Effector memory CD4-positive, alpha-beta T cell (primary cell): ENCODE data around the gene FYCO1.
A peak's percentile ranks its signal among the peaks of the same experiment; 100 is the strongest.

Experiments
- DNase-seq, 3 donors: peaks; one replicate each; pipeline ENCODE4 v3.0.0-alpha.2; 2020
- H3K27ac ChIP-seq: 2 replicates; pipeline ENCODE4 v1.7.0; 2013; ENCODE audit warnings: mild to moderate bottlenecking, low read length, moderate library complexity; ENCODE audit not compliant: insufficient read depth, poor library complexity, severe bottlenecking
- H3K27me3 ChIP-seq: replicated peaks from 2 replicates; pipeline ENCODE4 v1.7.0; 2013; ENCODE audit warnings: mild to moderate bottlenecking, low read length; ENCODE audit not compliant: insufficient read depth, control insufficient read depth, poor library complexity, severe bottlenecking
- H3K36me3 ChIP-seq: 2 replicates; pipeline ENCODE4 v1.7.0; 2013; ENCODE audit warnings: mild to moderate bottlenecking, low read length, moderate library complexity; ENCODE audit not compliant: control insufficient read depth, insufficient read depth
- H3K4me1 ChIP-seq: 2 replicates; pipeline ENCODE4 v1.7.0; 2013; ENCODE audit warnings: low read length, mild to moderate bottlenecking; ENCODE audit not compliant: control insufficient read depth, insufficient read depth, poor library complexity, severe bottlenecking
- H3K4me3 ChIP-seq: 2 replicates; pipeline ENCODE4 v1.7.0; 2013; ENCODE audit warnings: low read length, low read depth, mild to moderate bottlenecking; ENCODE audit not compliant: insufficient read depth, poor library complexity, severe bottlenecking
- H3K9me3 ChIP-seq: 2 replicates; pipeline ENCODE4 v1.7.0; 2013; ENCODE audit warnings: mild to moderate bottlenecking, low read length, moderate library complexity; ENCODE audit not compliant: control insufficient read depth

The FYCO1 gene

DNA sequence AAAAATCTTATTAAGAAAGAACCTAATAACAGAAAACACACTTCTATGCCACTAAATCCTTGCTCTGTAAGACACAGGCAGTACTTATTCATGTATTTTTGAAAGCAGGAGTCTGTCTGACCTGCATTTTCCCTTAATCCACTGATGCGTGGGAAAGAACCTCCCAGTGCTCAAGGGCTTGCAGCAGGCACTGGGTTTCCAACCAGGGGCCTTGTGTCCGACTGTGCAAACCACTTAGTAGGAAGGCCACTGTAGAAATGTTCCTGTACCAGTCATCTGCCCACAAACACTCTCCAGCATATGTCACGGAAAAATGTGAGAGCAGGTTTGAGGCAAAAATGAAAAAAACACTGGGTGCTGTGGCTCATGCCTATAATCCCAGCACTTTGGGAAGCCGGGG is 39.9 kb downstream of the FYCO1 start:
- Histone ChIP-seq H3K36me3 (peaks cover 90% of the 10 kb centered on the region), H3K27me3 (no peaks in the 10 kb centered on the region), H3K9me3 (no peaks in the 10 kb centered on the region), H3K4me3 (no peak overlapping the region), H3K27ac (no peak overlapping the region), H3K4me1 (peaks cover 7% of the 10 kb centered on the region)
- DNase-seq, result no peak

DNA sequence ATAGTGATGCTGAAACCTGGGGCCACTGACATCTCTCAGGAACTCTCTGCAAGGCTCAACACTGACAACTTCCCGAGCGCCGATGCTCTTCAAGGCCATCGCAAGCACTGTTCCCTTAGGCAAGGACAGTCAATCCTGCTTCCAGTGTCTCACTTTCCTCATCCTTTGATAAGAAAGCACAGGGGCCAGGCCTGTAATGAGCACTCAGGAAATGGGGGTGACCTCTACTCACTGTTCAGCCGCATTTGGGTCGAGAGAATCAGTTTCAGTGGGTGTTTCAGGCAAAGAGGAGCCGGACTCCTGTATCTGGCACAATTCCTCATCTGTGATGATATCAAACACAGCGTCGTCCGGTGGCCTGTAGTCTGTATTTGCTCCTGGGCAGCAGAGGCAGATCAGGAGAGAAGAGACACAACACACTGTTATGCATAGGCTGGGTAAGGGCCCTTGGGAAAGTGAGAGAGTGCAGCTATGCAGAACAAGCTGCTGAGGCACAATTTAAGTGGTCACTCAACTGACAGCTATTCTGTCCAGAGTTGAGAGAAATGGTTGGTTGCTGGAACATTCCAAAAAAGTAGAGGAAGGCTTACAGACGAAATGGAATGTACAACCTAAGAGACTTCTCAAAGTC is 40.5 kb downstream of the FYCO1 start:
- Histone ChIP-seq H3K4me3 (no peak overlapping the region), H3K4me1 (peaks cover 13% of the 10 kb centered on the region), H3K27ac (no peak overlapping the region), H3K36me3 (peaks cover 90% of the 10 kb centered on the region), H3K27me3 (no peaks in the 10 kb centered on the region), H3K9me3 (no peaks in the 10 kb centered on the region)
- no peak for DNase-seq

DNA sequence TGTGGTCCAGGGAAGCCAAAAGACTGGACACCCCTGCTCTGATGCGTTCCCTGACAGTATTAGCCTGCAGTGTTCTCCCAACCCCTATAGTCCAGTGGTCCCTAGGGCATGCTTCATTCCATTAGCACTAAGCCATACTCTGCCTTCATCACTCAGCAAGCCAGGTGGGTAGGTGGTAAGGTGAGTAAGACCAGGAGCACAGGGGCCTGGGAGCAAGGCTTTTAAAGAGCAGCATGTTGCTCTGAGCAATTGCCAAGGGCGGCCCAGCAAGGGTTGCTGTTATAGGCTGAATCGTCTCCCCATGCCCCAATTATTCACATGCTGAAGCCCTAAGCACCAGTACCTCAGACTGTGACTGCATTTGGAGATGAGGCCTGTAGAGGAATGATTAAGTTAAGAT is 41.3 kb downstream of the FYCO1 start:
- H3K4me1 ChIP-seq, result peaks cover 15% of the 10 kb centered on the region
- H3K36me3 ChIP-seq, result peaks cover 88% of the 10 kb centered on the region
- H3K27me3 ChIP-seq, result no peaks in the 10 kb centered on the region
- no peak overlapping the region for H3K4me3 ChIP-seq
- H3K9me3 ChIP-seq, result no peaks in the 10 kb centered on the region
- DNase-seq, result no peak
- no peak overlapping the region for H3K27ac ChIP-seq

DNA sequence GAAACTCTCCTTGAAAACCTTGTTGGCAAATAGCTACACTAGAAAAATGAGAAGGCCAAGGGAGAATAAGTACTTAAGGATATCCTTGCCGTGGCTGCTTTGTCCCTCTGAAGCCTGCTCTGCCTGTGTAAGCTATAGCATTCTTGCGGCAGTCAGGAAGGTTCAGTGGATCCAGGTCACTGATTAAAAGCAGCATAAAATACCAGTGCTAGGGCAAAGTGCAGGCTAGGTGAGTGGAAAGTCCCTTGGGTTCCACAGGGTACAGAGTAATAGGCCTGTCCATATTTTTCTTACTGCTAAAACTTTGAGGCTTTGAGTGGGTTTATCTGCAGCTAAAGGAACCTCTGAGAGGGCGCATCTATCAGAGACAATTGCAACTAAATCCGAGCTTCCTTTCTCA is 42.1 kb downstream of the FYCO1 start:
- Histone ChIP-seq H3K9me3 (no peaks in the 10 kb centered on the region), H3K27ac (no peak overlapping the region), H3K4me3 (no peak overlapping the region), H3K4me1 (peaks cover 17% of the 10 kb centered on the region), H3K36me3 (peaks cover 88% of the 10 kb centered on the region), H3K27me3 (no peaks in the 10 kb centered on the region)
- no peak for DNase-seq

DNA sequence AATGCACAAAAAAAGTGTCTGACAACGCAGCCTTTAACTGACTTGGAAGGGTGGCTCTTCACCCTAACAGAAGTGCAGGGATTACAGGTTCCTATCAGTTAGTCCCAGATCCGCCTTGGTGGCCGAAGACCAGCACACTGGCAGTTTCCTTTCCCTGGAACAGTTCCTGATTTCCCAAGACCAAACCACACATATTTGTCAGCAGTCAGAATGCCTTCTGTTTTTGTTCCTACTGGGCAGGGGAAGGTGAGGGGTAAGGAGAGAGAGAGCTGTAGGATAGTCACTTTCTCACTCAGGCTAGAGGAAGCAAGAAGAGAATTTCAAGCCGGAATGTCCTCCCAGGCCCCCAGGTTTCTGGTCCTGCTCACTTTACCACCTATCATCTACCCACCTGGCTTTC is 43.2 kb downstream of the FYCO1 start:
- no peak for DNase-seq
- H3K9me3 ChIP-seq, result no peaks in the 10 kb centered on the region
- peaks cover 88% of the 10 kb centered on the region for H3K36me3 ChIP-seq
- H3K27ac ChIP-seq, result no peak overlapping the region
- H3K4me3 ChIP-seq, result no peak overlapping the region
- peaks cover 21% of the 10 kb centered on the region for H3K4me1 ChIP-seq
- no peaks in the 10 kb centered on the region for H3K27me3 ChIP-seq

DNA sequence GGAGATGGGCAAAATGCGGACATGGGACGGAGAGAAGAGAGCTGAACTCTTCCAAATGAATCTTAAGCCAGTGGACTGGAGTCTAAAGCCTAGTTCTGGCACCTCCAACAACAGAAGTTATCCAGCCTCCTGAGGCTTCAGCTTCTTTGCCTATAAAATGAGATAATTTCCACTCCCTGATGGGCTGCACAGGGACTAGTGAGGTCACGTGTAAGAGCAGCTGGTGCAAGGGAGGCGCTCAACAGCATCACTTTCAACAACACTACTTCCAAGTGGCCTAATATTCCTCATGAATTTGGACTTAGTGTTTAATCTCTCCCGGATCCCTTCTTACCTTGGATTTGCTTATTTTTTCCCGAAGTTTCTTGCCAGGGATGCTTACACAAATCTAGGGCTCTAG is 43.7 kb downstream of the FYCO1 start:
- H3K36me3 ChIP-seq, result peaks cover 88% of the 10 kb centered on the region
- H3K4me3 ChIP-seq, result no peak overlapping the region

DNA sequence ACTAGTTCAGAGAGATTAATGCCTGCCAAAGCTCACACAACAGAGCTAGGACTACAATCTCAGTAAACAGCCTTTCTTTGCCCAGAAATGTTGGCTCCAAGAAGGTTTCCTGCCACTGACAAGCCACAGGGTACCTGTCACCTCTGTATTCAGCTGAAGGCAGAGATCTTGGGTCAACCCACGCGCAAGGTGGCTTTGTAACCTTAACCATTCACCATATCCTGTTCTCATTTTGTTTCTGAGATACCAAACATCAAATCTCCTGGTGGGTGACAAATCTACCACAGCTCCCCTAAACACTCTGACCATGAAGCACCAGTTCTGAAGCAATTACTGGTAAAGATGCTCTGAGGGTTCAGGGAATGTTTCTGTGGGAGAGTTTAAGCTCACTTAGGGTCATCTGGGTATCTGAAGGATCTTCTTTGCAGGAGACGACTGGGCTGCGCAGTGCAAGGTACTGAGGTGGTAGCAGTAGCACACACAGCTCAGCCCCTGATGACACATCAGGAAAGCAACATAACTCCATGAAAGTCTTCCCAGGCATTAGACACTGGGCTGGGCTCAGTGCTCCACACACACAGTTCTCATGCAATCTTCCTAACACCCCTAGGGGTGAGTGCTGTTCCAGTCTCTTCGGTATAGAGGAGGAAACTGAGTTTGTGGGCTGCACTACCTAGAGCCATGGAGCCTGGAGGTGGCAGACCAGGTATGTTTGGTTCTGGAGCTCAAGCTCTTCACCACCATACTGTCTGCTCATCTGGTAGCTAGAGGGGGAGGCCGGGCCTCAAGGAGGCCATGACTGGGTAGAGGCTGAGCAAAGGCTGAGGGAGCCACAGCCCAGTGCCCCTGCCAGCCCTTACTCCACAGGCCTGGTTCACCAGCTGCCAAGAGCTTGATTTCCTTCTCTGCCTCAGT is 44.7 kb downstream of the FYCO1 start:
- peak in 1 of 3 donors; percentile 27 for DNase-seq
- H3K4me3 ChIP-seq, result no peak overlapping the region
- H3K27me3 ChIP-seq, result no peaks in the 10 kb centered on the region
- peak overlapping the region; percentile 60 for H3K27ac ChIP-seq
- H3K4me1 ChIP-seq, result peaks cover 21% of the 10 kb centered on the region
- no peaks in the 10 kb centered on the region for H3K9me3 ChIP-seq
- H3K36me3 ChIP-seq, result peaks cover 81% of the 10 kb centered on the region

More for the DNA sequence above, 43.7 kb downstream of the FYCO1 start:
- H3K4me1 ChIP-seq, result peaks cover 21% of the 10 kb centered on the region
- H3K27ac ChIP-seq, result peak overlapping the region; percentile 60
- no peaks in the 10 kb centered on the region for H3K27me3 ChIP-seq
- DNase-seq, result no peak
- H3K9me3 ChIP-seq, result no peaks in the 10 kb centered on the region

DNA sequence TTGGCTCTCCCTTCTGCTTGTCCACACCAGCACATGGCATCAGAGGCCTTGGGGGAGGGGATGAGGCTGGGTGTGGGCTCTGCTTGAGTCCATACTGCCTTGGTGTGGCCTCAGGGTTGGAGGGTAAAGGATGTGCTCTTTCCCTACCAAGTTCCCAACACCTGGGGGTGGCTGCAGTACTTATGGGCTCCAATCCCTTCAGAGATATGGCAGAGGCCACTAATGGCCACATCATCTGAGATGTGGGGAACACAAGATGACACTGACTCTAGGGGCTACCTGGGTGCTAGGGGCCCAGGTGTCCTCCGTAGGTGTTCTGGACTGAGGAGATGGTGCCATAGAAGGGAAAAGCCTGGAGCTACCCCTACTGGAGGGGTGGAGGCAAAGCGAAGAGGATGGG is 45.5 kb downstream of the FYCO1 start:
- Histone ChIP-seq H3K4me1 (peaks cover 26% of the 10 kb centered on the region), H3K27me3 (no peaks in the 10 kb centered on the region), H3K27ac (peak overlapping the region; percentile 60), H3K36me3 (peaks cover 73% of the 10 kb centered on the region), H3K4me3 (no peak overlapping the region), H3K9me3 (no peaks in the 10 kb centered on the region)
- DNase-seq, result no peak

DNA sequence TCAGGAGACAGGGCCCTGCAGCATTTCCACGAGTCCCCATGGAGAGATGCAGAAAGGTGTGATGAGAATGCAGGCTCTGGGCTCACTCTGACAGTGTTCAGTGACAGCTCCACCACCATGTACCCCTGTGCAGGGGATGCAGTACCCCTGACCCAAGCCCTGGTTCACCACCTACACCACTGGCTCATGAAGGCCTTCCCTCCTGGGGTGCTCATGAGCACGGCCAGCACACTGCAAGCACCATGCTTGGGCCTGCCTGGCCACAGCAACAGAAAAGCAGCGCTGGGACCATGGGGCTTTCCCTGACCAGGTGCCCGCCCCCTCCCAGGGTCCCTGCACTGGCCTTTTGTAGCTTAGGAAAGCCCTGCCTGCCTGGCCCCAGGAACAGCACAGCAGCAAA is 46.2 kb downstream of the FYCO1 start:
- H3K4me1 ChIP-seq, result peaks cover 32% of the 10 kb centered on the region
- peak overlapping the region; percentile 60 for H3K27ac ChIP-seq
- peaks cover 66% of the 10 kb centered on the region for H3K36me3 ChIP-seq

DNA sequence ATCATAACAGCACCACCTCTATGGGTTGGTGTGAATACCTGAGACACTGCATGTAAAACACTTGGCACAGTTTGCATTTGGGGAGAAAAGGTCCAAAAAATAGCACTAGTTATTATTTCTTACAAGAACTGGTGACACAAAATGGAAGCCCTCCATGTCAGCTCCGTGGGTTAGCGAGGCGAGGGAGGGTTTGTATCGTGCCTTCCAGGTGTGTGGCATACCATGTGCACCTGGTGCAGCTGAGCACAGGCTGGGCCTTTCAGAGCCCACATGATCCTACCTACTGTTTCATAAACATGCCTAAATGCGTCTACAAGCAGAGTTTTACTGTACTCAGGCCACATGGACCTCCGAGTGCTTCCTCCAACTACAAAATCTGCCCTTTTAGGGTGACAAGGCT is 46.7 kb downstream of the FYCO1 start:
- H3K27me3 ChIP-seq, result no peaks in the 10 kb centered on the region
- H3K9me3 ChIP-seq, result no peaks in the 10 kb centered on the region
- H3K36me3 ChIP-seq, result peaks cover 60% of the 10 kb centered on the region
- peaks cover 37% of the 10 kb centered on the region for H3K4me1 ChIP-seq
- DNase-seq, result no peak
- no peak overlapping the region for H3K4me3 ChIP-seq
- H3K27ac ChIP-seq, result no peak overlapping the region

More for the DNA sequence above, 46.2 kb downstream of the FYCO1 start:
- no peaks in the 10 kb centered on the region for H3K9me3 ChIP-seq
- DNase-seq, result no peak
- H3K4me3 ChIP-seq, result no peak overlapping the region
- H3K27me3 ChIP-seq, result no peaks in the 10 kb centered on the region
